HepG2 (cell line): ENCODE measurements around the gene RTN4RL2. TPM values are rescaled to one million over a fixed set of nuclear protein-coding genes. Genes with fewer than 3 reads are reported as not detected.

Experiments
- ARNTL ChIP-seq: sonication (generic); formaldehyde crosslinking; IDR thresholded peaks from 2 replicates; pipeline ENCODE4 v1.4.0; 2020; ENCODE audit warnings: mild to moderate bottlenecking, missing genetic modification reagents
- GABPA ChIP-seq, 2 experiments: IDR thresholded peaks; 2 replicates each; pipeline ENCODE4 v1.6.1; 2011 to 2016; ENCODE audit warnings: low read depth in 2 of 2, low read length in 1 of 2, missing biosample characterization in 1 of 2, missing genetic modification characterization in 1 of 2
- GABPB1 ChIP-seq: IDR thresholded peaks from 2 replicates; pipeline ENCODE4 v1.6.1; 2016; ENCODE audit warnings: mild to moderate bottlenecking, missing genetic modification reagents, moderate library complexity, missing compliant biosample characterization
- GATAD2A ChIP-seq: IDR thresholded peaks from 2 replicates; pipeline ENCODE4 v1.6.1; 2016
- HNRNPL ChIP-seq: fragments of 200-400 bp; formaldehyde crosslinking; IDR thresholded peaks from 2 replicates; pipeline ENCODE4 v1.6.1; 2017; ENCODE audit warnings: mild to moderate bottlenecking, low read depth, low read length
- KLF15 ChIP-seq: sonication (generic); formaldehyde crosslinking; IDR thresholded peaks from 2 replicates; pipeline ENCODE4 v1.8.1; 2023; ENCODE audit warnings: borderline replicate concordance, mild to moderate bottlenecking, inconsistent platforms, missing genetic modification reagents, mixed read lengths
- KLF9 ChIP-seq: IDR thresholded peaks from 2 replicates; pipeline ENCODE4 v1.6.1; 2016; ENCODE audit warnings: low read depth
- MAZ ChIP-seq, 2 experiments: sonication (generic) in 1 of 2; formaldehyde crosslinking in 1 of 2; IDR thresholded peaks; 2 replicates each; pipeline versions ENCODE4 v1.5.0 to v1.6.1; 2012 to 2020; ENCODE audit warnings: low read depth in 2 of 2, mild to moderate bottlenecking in 2 of 2, borderline replicate concordance in 1 of 2, improper control_type of control experiment in 1 of 2, low read length in 1 of 2, missing genetic modification reagents in 1 of 2, moderate library complexity in 1 of 2
- MTA1 ChIP-seq: sonication (generic); formaldehyde crosslinking; IDR thresholded peaks from 2 replicates; pipeline ENCODE4 v1.4.0; 2020; ENCODE audit warnings: missing genetic modification reagents, mild to moderate bottlenecking, borderline replicate concordance
- MXD4 ChIP-seq: IDR thresholded peaks from 2 replicates; pipeline ENCODE4 v1.6.1; 2016; ENCODE audit warnings: mild to moderate bottlenecking, missing biosample characterization, missing genetic modification reagents
- MYC ChIP-seq: sonication (generic); formaldehyde crosslinking; IDR thresholded peaks from 2 replicates; pipeline ENCODE4 v1.9.0; 2021; ENCODE audit warnings: missing genetic modification reagents, borderline replicate concordance
- NCOR1 ChIP-seq: fragments of 200-600 bp; sonication (generic); IDR thresholded peaks from 2 replicates; pipeline ENCODE4 v1.7.0; 2017; ENCODE audit warnings: antibody characterized with exemption, low read length, borderline replicate concordance
- PATZ1 ChIP-seq: sonication (generic); formaldehyde crosslinking; IDR thresholded peaks from 2 replicates; pipeline ENCODE4 v1.4.0; 2020; ENCODE audit warnings: missing genetic modification reagents
- POLR2A ChIP-seq, 2 experiments: IDR thresholded peaks; 2 replicates each; pipeline ENCODE4 v1.6.1; 2011; ENCODE audit warnings: low read depth in 2 of 2, low read length in 2 of 2, mild to moderate bottlenecking in 1 of 2, moderate library complexity in 1 of 2; ENCODE audit not compliant: insufficient read depth in 1 of 2
- RAD21 ChIP-seq: fragments of 450-650 bp; formaldehyde crosslinking; IDR thresholded peaks from 2 replicates; pipeline ENCODE4 v1.5.0; 2020; ENCODE audit warnings: mild to moderate bottlenecking
- RBFOX2 ChIP-seq: fragments of 200-400 bp; formaldehyde crosslinking; IDR thresholded peaks from 2 replicates; pipeline ENCODE4 v1.6.1; 2017; ENCODE audit warnings: low read depth, mild to moderate bottlenecking, low read length
- RBM39 ChIP-seq: fragments of 200-400 bp; formaldehyde crosslinking; IDR thresholded peaks from one replicate; pipeline ENCODE4 v1.6.1; 2018; ENCODE audit warnings: antibody characterized with exemption, mild to moderate bottlenecking, low read depth, low read length; ENCODE audit not compliant: poor library complexity, severe bottlenecking
- SP140L ChIP-seq: sonication (generic); formaldehyde crosslinking; IDR thresholded peaks from 2 replicates; pipeline ENCODE4 v1.4.0; 2020; ENCODE audit warnings: missing genetic modification reagents, borderline replicate concordance
- SP2 ChIP-seq: sonication (generic); formaldehyde crosslinking; IDR thresholded peaks from 2 replicates; pipeline ENCODE4 v1.5.1; 2020; ENCODE audit warnings: mild to moderate bottlenecking, missing genetic modification reagents
- TFAP4 ChIP-seq: sonication (generic); IDR thresholded peaks from 2 replicates; pipeline ENCODE4 v1.6.1; 2016; ENCODE audit warnings: low read depth, borderline replicate concordance
- ZFY ChIP-seq: sonication (generic); formaldehyde crosslinking; IDR thresholded peaks from 2 replicates; pipeline ENCODE4 v1.4.0; 2020; ENCODE audit warnings: missing genetic modification reagents
- ZMYM4 ChIP-seq: sonication (generic); formaldehyde crosslinking; IDR thresholded peaks from 2 replicates; pipeline ENCODE4 v1.8.1; 2023; ENCODE audit warnings: mild to moderate bottlenecking, missing genetic modification reagents
- ZNF770 ChIP-seq: sonication (generic); formaldehyde crosslinking; IDR thresholded peaks from 2 replicates; pipeline ENCODE4 v1.5.0; 2020; ENCODE audit warnings: mild to moderate bottlenecking, missing genetic modification reagents
- polyA plus RNA-seq, 8 experiments: library from polyadenylated mRNA; depleted of rRNA in 3 of 8; stranded (reverse) in 7 of 8; unstranded in 1 of 8; fragments of >200 nt; fragmentation: Illumina TruSeq in 4 of 8; extraction: Trizol in 4 of 8; gene quantifications; 2 replicates each; pipeline versions ENCODE4 v1.2.1 to v1.2.3, GENCODE V29; 2011 to 2016; ENCODE audit warnings: low read depth in 4 of 8, missing spikeins in 1 of 8, mixed read lengths in 1 of 8; ENCODE audit not compliant: insufficient read depth in 1 of 8
- total RNA-seq, 5 experiments: library from RNA; depleted of rRNA; stranded (reverse); fragments of >200 nt; fragmentation: Illumina TruSeq; extraction: Trizol; gene quantifications; 2 replicates each; pipeline ENCODE4 v1.2.3, GENCODE V29; 2016; ENCODE audit warnings: low read depth in 1 of 5

The RTN4RL2 gene
- total and polyA plus RNA-seq, 2 of the 13 experiments (the other 11 are each of a cell fraction or from before 2014, with no cell fraction given) = 1.3 to 4.3 TPM

- TF ChIP-seq PATZ1 (CRISPR knock-in tag) (peak; percentile 19), MXD4 (no peak; the same call in 1 of the 2 replicates), RBM39 (peak; percentile 43), MAZ (IDR thresholded peaks at IDR 0.05; ENCODE audit: borderline replicate concordance, low read depth, low read length) (peak; percentile 37; the same call in 1 of the 2 replicates), MAZ (CRISPR knock-in tag; IDR thresholded peaks at IDR 0.05; ENCODE audit: low read depth) (no peak; the same call in 1 of the 2 replicates), KLF15 (CRISPR knock-in tag) (peak; percentile 80; the same call in 1 of the 2 replicates), SP140L (CRISPR knock-in tag) (no peak), POLR2A (IDR thresholded peaks at IDR 0.05; ENCODE audit: insufficient read depth in 1 of 2, low read depth in 2 of 2, low read length in 2 of 2) (peak; percentile 41 to 63; a peak in 3 of 4 replicates), KLF9 (CRISPR knock-in tag) (no peak), GATAD2A (peak; percentile 6; the same call in 1 of the 2 replicates), MYC (CRISPR knock-in tag) (peak; percentile 25; the same call in 1 of the 2 replicates), TFAP4 (peak; percentile 33; the same call in 1 of the 2 replicates), ZNF770 (no peak), MTA1 (peak; percentile 16; the same call in 1 of the 2 replicates), NCOR1 (peak; percentile 15; the same call in 1 of the 2 replicates), GABPB1 (CRISPR knock-in tag) (peak; percentile 56; the same call in 1 of the 2 replicates), GABPA (IDR thresholded peaks at IDR 0.05; ENCODE audit: low read depth, low read length) (no peak), GABPA (CRISPR knock-in tag; IDR thresholded peaks at IDR 0.05; ENCODE audit: low read depth) (peak; percentile 25; the same call in 1 of the 2 replicates), SP2 (CRISPR knock-in tag) (peak; percentile 25; the same call in 1 of the 2 replicates), RBFOX2 (peak; percentile 91), ZMYM4 (CRISPR knock-in tag) (peak; percentile 58; the same call in 1 of the 2 replicates), ARNTL (no peak), ZFY (CRISPR knock-in tag) (peak; percentile 62; the same call in 1 of the 2 replicates), RAD21 (CRISPR knock-in tag) (peak; percentile 24; the same call in 1 of the 2 replicates), HNRNPL (0 out of 2 replicates have a peak, but pooled peaks have one; percentile 19)
Observed at GRCh38 chr11:57499413-57499982, 39.2 kb downstream of the RTN4RL2 start (continued).
